Stimulated activated CD4-positive, alpha-beta T cell treated with anti-CD3 and anti-CD28 coated beads, Interleukin-12 subunit alpha, Interleukin-12 subunit beta, amount 100 ng/mL, for 4 hours (primary cell): ENCODE results near the gene TMEM44.

Source experiments
- DNase-seq: peaks from one replicate; pipeline ENCODE4 v3.0.0-alpha.2; 2020

The TMEM44 gene

DNA sequence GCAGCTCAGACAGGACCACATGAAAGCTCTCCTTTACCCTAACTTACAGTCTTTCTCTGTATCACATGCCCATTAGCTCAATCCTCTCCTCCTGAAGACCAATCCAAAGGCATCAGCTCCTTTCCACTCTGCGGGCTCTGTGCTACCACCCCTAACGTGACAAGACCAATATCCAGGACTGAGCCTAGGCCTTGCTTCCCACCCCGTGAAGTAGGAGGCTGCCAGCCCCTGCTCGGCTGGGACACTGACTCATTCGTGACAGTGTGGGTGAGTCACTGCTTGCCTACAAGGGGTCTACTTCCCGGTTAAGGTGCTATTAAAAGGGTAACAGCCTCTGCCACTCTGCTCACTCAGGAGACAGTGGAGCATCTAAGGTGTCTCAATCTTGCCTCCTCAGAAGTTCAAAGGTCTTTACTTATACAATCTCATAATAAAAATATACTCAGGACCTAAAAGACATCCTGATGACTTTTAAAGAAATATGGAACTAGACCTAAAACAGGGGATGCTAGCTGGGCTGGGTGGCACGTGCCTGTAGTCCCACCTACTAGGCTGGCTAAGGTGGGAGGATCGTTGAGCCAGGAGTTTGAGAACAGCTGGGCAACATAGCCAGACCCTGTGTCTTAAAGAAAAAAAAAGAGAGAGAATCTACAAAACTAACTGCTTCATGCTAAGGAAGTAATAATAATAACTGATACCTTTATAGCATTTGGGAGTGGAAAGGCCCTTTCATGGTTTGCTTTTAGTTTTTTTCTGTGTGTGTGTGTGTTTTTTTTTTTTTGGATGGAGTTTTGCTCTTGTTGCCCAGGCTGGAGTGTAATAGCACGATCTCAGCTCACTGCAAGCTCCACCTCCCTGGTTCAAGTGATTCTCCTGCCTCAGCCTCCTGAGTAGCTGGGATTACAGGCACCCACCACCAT lies 55.0 kb downstream of the TMEM44 start:
- DNase-seq: peak; percentile 28

DNA sequence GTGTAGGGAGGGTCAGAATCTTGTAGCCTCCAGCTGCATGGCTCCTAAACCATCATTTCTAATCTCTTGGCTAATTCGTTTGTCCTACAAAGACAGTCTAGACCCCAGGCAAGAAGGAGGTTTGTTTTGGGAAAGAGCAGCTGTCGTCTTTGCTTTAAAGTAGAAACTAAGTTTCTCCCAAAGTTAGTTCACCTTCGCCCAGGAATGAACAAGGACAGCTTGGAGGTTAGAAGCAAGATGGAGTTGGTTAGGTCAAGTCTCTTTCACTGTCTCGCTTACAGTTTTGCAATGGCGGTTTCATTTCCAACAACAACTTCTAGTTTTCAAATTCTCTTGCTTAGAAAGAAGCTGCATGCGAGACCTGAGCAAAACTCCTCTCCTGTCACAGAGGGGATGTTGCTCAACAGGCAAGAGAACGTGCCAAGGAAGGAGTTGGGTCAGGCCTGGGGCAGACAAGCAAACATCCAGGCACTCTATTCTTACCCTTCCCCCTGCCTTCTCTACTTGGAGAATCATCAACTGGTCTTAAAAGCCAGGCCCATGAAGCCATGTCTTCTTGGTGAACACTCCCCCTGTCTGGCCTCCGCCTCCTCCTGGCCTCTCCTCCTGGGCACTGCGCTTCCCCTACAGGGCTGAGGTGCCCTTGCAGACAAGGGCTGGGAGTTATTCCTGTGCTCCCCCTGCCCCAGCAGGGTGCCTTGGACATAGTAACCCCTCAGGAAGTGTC lies 57.6 kb downstream of the TMEM44 start:
- DNase-seq: no peak

DNA sequence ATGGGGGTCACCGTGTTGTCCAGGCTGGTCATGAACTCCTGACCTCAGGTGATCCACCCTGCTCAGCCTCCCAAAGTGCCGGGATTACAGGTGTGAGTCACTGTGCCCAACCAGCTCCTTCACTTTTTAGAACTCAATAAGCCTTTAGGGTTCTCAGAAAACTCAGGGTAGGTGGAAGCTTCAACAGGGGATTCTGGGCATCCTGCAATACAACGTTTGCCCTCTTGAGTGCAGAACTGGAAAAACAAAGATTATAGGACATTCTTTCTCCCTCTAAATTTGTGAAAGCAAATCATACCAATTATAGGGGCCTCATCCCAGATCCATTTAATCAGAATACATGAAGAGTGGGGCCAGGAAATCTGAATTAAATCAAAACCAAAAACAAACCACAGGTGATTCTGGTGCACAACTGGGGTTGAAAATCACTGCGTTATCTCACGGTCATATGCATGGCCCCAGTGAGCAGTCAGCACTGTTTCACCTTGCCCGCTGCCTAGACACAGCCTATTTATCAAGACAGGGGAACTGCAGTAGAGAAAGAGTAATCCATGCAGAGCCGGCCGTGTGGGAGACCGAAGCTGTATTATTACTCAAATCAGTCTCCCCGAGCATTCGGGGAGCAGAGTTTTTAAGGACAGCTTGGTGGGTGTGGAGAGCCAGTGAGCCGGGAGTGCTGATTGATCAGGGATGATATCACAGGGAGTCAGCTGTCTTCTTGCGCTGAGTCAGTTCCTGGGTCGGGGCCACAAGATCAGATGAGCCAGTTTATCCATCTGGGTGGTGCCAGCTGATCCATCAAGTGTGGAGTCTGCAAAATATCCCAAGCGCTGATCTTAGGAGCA lies 58.4 kb downstream of the TMEM44 start:
- DNase-seq: no peak

DNA sequence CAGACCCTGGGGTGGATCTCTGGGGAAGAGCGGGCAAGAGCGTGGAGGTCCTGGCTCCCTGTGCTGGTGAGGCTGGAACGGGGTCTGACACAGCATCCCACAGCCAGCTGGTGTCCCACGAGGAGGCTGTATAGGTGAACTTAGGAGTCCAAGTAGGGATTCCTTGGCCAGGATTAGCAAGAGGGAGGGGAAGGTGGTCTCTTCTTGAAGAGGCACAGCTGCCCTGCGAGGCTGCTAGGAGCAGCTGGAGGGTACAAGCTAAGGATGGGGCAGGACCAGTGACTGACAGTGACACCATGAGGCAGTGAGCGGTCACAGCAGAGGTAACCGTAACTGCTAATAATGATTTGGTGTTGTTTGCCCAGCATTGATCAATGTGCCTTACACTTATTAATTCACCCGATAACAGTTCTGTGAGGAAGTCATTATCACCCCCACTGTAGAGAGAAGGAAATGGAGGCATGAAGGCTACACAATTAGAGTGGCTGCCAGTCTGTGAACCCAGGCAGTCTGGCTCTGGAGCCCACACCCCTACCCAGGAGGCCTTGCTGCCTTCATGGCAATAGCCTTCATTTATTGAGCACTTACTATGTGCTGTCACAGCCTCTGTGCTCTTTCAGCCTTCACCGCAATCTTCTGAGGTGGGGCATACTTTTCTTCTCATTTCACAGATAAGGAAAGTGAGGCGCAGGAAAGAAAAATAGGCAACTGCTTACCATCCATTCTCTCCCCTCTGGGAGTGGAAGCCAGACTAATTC lies 59.4 kb downstream of the TMEM44 start:
- peak; percentile 28 for DNase-seq

DNA sequence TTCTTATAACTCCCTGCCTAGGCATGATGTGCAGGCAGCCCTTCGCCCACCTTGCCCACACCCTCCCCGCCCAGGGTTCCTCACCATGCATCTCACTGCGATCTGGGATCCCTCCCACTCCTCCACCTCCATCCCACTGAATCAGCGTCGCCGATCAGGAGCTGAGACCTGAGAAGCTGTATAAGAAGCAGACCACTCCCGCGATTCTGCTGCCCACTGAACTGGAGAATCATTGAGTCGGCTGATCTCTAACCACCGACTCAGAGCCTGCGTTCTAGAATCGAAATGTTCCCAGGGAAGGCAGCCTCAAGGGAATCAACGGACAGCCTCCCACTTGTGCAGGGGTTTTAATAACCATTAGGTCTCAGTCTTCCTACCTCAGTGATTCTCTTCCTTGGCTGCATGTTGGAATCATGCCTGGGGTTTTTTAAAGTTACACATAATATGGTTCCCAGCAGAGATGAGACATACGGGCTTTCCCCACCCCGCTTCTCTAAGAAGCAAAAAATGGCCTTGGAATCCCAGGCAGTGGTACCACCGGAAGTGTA lies 60.2 kb downstream of the TMEM44 start:
- DNase-seq: no peak

DNA sequence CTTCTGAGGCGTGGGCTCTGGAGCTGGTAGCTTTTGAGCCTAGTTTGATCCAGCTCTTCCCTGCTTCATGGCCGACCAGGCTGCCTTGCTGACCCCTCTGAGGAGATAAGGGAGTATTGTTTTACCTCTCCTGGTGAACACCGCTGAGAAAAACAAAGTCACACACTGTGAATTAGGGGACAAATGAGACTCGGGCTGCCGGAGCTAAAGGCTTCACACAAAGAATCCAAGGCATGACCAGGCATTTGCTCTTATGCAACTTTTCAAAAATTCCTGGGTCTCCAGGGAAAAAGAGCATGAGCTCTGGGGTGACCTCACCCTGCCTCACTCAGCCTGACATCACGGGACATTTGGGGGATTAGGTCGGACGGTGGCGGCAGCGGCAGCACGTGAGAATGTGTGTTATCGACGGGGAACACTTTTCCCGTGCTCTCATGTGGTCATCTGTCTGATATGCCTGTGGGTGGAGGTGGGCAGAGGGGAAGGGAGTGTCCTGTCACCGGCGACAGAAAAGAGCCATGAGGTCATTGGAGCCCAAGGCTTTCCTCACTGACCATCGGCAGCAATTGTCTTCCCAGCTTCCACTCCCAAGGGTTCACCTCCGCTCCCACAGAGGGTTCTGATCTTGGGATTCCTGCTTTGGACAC lies 61.0 kb downstream of the TMEM44 start:
- DNase-seq: no peak

DNA sequence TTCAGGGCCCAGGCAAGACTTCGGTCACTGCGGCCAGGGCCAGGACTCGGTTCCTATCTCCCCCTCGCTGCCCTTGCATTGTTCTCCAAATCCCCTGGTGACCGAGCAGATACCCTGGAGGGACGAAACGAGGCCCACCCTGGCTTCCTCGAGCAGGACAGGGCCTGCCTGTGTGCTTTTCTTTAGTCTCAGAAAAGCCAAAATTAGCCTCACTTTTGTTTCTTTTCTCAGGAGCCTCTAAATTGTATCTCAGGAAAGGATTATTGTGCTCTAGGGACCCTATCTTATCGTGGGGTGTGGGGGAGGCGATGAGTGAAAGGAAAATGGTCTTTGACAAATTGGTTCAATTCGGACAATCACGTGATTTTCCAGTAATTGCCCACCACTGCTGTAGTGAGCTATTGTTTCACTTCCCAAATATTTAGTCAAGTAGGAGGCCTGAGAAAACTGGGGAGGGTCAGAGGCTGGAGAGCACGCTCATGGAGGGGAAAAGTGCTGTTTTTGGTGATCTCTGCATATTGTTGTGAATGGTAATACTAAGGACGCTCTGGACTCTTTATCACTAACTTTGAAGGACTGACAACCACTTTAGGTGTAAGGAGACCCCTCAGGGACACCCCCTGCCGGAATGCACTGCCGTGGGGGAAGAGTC lies 61.6 kb downstream of the TMEM44 start:
- no peak for DNase-seq

DNA sequence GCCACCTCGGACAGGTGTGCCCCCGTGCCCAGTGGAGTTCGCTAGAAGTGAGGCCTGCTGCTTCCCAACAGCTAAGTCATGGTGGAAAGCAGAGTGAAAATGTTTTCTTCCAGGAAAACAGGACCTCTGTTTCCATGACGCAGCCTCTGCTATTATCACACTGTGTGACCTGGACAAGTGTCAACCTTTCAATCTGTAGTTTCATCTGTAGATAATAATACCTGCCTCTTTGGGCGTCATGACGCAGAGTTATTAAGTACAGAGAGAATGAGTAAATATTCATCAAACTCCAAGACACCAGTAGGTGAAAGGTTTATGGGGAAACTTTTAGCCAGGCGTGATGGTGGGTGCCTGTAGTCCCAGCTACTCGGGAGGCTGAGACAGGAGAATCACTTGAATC lies 62.3 kb downstream of the TMEM44 start:
- no peak for DNase-seq

DNA sequence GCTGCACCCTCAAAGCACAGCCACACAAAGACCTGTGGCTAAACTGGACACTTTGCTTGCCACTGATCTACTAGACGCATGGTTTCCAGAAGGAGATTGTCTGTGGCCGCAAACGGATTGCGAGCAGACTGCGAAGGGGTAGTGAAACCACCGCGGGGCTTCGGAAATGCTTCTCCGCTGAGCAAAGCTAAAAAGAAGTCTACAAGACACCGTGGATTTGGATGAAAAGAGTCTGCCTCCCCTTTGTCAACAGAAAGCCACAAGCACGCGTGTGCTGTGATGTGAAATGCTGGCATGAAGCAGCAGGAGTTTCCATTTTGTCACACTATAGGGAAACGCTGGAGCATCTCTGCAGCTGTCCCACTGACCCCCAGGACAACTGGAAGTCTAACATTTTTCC lies 63.0 kb downstream of the TMEM44 start:
- no peak for DNase-seq

DNA sequence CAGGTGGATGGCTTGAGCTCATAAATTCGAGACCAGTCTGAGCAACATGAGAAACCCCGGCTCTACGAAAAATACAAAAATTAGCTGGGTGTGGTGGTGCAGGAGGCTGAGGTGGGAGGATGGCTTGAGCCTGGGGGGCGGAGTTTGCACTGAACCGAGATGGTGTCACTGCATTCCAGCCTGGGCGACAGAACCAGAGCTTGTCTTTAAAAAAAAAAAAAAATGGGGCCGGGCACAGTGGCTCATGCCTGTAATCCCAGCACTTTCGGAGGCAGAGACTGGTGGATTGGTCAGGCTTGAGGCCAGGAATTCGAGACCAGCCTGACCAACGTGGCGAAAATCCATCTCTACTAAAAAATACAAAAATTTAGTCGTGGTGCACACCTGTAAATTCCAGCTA lies 64.0 kb downstream of the TMEM44 start:
- DNase-seq: no peak

DNA sequence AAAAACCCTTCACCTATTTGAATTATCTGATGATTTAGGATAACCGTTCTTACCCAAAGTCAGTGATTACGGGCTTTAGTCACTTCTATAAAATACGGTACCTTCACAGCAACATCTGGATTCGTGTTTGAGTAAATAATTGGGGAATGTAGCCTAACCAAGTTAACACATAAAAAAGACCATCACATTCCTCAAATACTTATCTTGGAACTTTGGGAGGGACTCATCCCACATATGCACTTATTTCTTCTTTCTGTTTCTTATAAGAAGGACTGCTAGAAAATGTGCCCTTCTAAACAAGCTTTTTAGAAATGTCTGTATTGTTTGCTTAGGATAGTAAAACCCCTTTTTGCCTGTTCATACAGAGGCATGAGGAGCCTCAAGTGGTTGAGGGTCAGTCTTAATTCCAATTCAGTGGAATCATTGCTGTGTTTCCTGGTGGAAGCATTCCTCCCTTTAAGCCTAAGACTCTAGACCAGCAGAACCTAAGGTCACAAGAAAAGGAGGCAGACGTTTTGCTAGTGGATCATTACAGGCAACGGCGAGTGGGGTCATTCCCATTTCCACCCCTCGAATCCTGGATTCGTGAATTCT lies 67.5 kb downstream of the TMEM44 start:
- no peak for DNase-seq

DNA sequence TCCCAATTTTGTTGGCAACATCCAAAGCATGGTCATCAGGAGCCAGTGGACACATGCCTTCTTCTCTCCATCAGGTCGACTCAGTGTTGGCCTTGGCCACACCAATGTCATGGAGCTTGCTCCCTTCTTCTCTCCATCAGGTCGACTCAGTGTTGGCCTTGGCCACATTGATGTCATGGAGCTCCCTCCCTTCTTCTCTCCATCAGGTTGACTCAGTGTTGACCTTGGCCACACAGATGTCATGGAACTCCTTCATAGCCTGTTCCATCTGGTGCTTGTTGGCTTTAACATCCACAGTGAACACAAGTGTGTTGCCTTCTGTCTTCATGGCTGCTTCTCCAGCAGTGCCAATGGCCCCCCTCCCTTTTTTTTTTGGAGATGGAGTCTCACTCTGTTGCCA lies 70.2 kb downstream of the TMEM44 start:
- DNase-seq: no peak

DNA sequence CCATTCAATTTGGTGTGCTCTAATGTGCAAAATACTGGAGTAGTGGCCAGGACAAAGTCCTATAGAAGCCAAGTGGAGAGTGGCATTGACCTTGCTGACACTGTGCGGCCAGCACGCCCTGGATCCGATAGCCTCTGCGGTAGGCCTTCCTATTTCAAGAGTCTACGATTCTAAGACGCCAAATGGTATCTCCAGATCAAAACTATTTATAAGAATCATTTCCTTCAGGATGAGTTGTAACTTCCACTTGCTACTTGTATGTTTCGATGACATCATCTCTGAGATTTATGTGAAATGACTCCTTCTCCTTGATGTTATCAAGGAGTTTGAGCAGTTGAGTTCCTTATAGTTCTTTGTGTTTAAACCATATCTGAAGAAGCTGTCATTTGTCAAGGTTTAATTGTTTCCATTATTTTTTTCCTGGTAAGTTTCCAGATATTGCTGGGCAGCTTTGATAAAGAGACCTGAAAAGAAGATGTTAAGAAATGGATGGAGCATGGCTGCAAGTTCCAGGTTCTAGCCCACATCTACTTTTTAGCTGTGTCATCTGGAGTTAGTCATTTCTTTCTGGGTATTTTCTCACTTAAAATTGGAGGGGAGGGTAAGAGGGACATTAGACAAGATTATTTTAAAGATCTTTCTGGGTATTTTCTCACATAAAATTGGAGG lies 71.8 kb downstream of the TMEM44 start:
- DNase-seq: no peak

DNA sequence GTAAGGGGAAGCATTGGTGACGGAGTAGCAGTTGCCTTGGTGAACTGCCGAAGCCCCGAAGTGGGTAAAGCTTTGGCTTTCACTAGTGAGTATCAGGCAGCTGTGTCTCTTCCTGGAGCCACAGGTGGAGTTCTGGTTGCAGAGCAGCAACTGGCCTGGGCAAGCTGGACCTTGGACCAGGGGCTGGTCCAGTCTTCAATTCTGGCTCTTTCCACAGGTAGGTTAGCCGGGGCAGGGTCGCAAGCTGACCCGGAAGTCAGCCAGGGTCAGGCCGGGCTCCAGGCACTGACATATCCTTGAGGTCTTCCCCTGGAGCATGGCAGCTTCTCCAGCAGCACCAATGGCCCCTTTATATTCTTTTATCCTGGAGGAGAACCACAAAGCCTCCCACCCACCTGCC lies 73.2 kb downstream of the TMEM44 start:
- no peak for DNase-seq

DNA sequence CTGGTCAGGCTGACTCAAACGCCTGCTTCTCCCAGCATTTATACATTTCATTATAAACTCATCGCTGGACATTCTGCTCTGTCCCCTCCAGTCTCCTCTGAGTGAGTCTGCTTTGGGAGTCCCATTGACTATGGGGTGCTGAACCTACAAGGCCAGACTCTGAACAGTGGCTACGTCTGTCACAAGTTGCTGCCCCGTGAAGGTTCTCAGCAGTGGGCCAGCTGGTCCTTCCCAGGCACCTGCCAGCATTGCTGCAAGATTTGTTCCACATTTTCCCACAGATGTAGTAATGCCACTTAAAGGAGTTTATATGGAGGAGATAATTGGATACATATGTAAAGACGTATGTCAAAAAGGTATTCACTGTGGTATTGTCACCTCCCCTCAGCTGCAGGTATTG lies 73.7 kb downstream of the TMEM44 start:
- DNase-seq: no peak

DNA sequence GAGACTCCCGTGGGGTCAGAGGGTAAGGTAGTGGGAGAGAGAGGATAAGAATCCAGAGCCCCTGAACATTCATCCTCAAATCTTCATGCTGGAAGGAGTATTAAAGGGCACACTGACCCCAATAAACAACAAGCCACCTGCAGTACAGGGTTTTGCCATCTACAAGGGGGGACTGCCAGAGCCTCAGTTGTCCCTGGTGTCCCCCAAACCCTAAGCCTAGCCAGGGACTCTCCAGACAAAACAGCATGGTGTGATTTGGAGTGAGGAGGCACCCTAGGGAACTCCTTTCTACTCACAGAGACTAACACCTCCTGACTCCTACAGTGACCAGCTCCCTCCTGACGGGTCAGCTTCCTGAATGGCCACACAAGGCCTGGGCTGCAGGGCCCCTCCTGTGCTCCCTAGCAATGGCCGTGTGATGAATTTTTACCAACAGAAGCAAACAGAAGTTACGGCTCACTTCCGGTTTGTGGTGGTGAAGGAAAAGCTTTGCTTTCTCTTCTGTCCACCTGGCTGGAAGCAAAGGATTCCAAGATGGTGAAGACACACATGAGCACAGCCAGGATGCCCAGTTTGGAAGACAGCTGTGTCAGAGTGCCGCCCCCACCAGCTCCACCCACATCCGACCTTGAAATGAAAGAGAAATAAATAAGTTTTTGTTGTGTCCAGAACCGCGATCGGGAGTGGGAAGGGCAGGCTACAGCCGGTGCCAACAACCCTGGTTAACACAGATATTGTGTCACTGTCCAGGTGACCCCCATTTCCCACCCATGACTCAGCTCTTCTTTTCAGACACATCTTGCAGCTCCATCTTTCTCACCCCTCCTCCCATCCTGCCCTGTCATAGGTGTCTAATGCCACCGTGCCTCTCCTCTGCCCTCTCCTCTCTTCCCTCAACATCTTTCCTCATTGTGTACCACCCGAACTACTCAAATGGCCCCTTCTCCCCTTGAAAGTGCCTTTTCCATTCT lies 76.8 kb downstream of the TMEM44 start:
- DNase-seq: no peak

DNA sequence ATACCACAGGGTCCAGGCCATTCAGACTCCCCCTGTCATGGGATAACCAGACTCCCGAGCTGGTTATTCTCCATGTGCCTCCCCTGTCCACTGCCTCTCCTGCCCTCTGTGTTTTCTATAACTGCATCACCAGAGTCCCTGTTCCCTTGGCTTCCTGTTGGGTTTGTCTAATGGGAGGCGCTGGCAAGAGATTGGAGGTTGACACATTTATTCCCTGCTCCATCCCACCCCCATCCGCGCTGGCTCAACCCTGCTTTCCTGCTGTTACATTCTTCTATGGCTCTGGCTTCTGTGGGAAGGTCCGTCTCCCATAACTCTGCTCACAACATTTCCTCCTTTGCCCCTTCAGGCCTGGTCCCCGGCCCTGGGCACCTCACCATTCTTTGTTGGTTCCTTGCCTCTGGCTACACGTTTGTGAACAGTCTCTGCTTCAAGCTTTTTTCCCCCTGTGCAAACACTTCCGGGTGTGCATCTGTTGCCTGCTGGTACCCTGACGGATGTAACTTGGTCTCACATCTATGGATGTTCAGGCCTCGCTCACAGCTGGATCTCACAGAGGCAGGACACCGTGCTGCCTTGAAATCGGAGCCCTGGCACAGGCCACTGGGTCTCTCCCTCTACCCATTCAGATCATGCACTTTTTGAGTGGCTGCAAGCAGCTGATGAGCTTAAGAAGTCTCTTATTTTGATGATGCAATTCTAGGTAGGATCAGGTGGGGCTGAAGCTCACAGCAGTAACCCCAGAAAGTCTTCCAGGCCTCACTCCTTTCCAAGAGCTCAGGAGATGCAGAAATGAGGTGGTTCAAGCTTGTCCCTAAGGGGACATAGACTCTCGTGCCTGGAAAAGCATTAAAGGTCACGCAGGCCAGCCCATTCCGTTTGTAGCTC lies 77.8 kb downstream of the TMEM44 start:
- DNase-seq: no peak
